Measurements from ENCODE around the gene SRPX2. TPM values are rescaled to one million over a fixed set of nuclear protein-coding genes. Genes with fewer than 3 reads are reported as not detected.

Gene SRPX2
- total and polyA plus RNA-seq, 2 experiments from 2014 or later = 36.7 to 40.3 TPM

GRCh38 chrX:100623001-100623400 is 21.0 kb upstream of the SRPX2 start:
- Histone ChIP-seq H3K27me3 (replicated peaks; ENCODE audit: insufficient read depth) (no peaks in the 10 kb centered on the region), H3K4me3 (no peak overlapping the region)
- 25 to 27% methylated on average over 4 of the region's 4 CpGs for WGBS, 2 experiments (ENCODE audit: low coverage in 1 of 2, low lambda C conversion rate in 2 of 2, missing lambda C conversion rate in 2 of 2)

GRCh38 chrX:100625985-100626491 is 18.0 kb upstream of the SRPX2 start:
- no peak for DNase-seq
- H3K9me3 ChIP-seq (ENCODE audit: low read depth) = no peaks in the 10 kb centered on the region
- no peak overlapping the region for H3K9ac ChIP-seq
- H3K27me3 ChIP-seq (replicated peaks; ENCODE audit: insufficient read depth) = no peaks in the 10 kb centered on the region
- no peak overlapping the region for H3K4me3 ChIP-seq
- in situ Hi-C loops (cut with MboI) = no loop called here
- WGBS, 2 experiments (ENCODE audit: low coverage in 1 of 2, low lambda C conversion rate in 2 of 2, missing lambda C conversion rate in 2 of 2) = 62 to 66% methylated on average over 5 of the region's 5 CpGs
- H3K79me2 ChIP-seq (ENCODE audit: insufficient read depth) = no peaks in the 10 kb centered on the region
- H3K4me1 ChIP-seq (ENCODE audit: insufficient read depth) = no peaks in the 10 kb centered on the region
- H2AFZ ChIP-seq = no peak overlapping the region
- H3K4me2 ChIP-seq (ENCODE audit: unreplicated experiment) = no peak overlapping the region
- no peaks in the 10 kb centered on the region for H4K20me1 ChIP-seq (ENCODE audit: insufficient read depth)
- no peaks in the 10 kb centered on the region for H3F3A ChIP-seq (ENCODE audit: insufficient read depth)
- H3K9me2 ChIP-seq (ENCODE audit: insufficient read depth) = no peaks in the 10 kb centered on the region
- no peak for TF ChIP-seq EZH2 (IDR thresholded peaks at IDR 0.05; ENCODE audit: insufficient read depth, poor library complexity, severe bottlenecking)
- TF ChIP-seq EZH2phosphoT487 (IDR thresholded peaks at IDR 0.05; ENCODE audit: insufficient read depth, low read depth) = no peak
- H3K27ac ChIP-seq = no peak overlapping the region
- H3K36me3 ChIP-seq (ENCODE audit: low read depth) = no peaks in the 10 kb centered on the region

More at GRCh38 chrX:100623001-100623400, 21.0 kb upstream of the SRPX2 start:
- Histone ChIP-seq H3K9ac (no peak overlapping the region), H3K4me1 (ENCODE audit: insufficient read depth) (no peaks in the 10 kb centered on the region), H3K27ac (no peak overlapping the region), H3K36me3 (ENCODE audit: low read depth) (no peaks in the 10 kb centered on the region), H3F3A (ENCODE audit: insufficient read depth) (no peaks in the 10 kb centered on the region), H4K20me1 (ENCODE audit: insufficient read depth) (no peaks in the 10 kb centered on the region), H3K9me3 (ENCODE audit: low read depth) (no peaks in the 10 kb centered on the region), H3K9me2 (ENCODE audit: insufficient read depth) (no peaks in the 10 kb centered on the region), H3K79me2 (ENCODE audit: insufficient read depth) (no peaks in the 10 kb centered on the region), H3K4me2 (ENCODE audit: unreplicated experiment) (no peak overlapping the region), H2AFZ (no peak overlapping the region)
- in situ Hi-C loops (cut with MboI) = no loop called here
- TF ChIP-seq EZH2 (IDR thresholded peaks at IDR 0.05; ENCODE audit: insufficient read depth, poor library complexity, severe bottlenecking) = no peak
- no peak for TF ChIP-seq EZH2phosphoT487 (IDR thresholded peaks at IDR 0.05; ENCODE audit: insufficient read depth, low read depth)
- no peak for DNase-seq

DNA sequence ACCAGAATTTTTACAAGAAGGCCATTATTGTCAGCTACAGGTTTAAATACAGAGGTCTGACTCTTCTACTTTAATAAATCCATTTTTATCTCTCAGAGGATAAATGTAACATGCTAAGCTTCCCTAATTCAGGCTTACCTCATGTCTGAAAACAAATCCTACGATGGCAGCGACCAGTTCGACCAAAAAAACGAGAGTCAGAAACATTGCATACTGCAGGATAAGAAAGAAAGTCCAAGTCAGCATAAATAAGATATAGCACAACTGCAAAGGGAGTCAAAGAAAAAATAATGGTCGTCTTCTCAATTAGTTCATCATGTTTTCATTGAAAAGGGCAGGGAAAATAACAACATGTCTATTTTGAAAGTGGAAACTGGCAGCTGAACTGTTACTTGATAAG is 9.0 kb upstream of the SRPX2 start:
- 94 to 95% methylated on average over 5 of the region's 5 CpGs for WGBS, 2 experiments (ENCODE audit: low coverage in 1 of 2, low lambda C conversion rate in 2 of 2, missing lambda C conversion rate in 2 of 2)
- Histone ChIP-seq H2AFZ (no peak overlapping the region), H3K79me2 (ENCODE audit: insufficient read depth) (no peaks in the 10 kb centered on the region), H3K4me1 (ENCODE audit: insufficient read depth) (no peaks in the 10 kb centered on the region; the same call in 1 of the 2 replicates), H3F3A (ENCODE audit: insufficient read depth) (no peaks in the 10 kb centered on the region), H3K9ac (no peak overlapping the region), H3K36me3 (ENCODE audit: low read depth) (no peaks in the 10 kb centered on the region), H3K27ac (no peak overlapping the region), H3K27me3 (replicated peaks; ENCODE audit: insufficient read depth) (no peaks in the 10 kb centered on the region), H3K9me3 (ENCODE audit: low read depth) (no peaks in the 10 kb centered on the region), H3K4me2 (ENCODE audit: unreplicated experiment) (no peak overlapping the region), H3K4me3 (no peak overlapping the region), H3K9me2 (ENCODE audit: insufficient read depth) (no peaks in the 10 kb centered on the region), H4K20me1 (ENCODE audit: insufficient read depth) (no peaks in the 10 kb centered on the region)
- in situ Hi-C loops (cut with MboI) = no loop called here
- DNase-seq = no peak
- TF ChIP-seq EZH2phosphoT487 (IDR thresholded peaks at IDR 0.05; ENCODE audit: insufficient read depth, low read depth) (no peak), EZH2 (IDR thresholded peaks at IDR 0.05; ENCODE audit: insufficient read depth, poor library complexity, severe bottlenecking) (no peak)

DNA sequence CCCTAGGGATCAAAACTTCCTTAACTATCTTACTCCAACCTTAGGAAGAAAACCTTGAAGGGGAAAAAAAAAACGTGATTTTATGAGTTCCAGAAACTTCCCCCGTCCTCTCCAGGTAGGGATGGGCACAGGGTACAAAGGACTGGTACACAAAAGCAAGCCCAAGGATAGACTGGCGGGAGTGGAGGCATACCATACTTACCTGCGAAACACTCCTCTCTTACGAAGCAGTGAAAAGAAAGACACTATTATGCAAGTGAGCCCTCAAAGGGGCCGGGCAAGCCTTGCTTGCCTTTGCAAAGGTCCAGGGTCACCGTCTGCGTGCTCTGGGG is 8.0 kb upstream of the SRPX2 start:
- H2AFZ ChIP-seq = peak overlapping the region; percentile 96
- H3K27me3 ChIP-seq (replicated peaks; ENCODE audit: insufficient read depth) = no peaks in the 10 kb centered on the region
- H3K4me2 ChIP-seq (ENCODE audit: unreplicated experiment) = peak overlapping the region; percentile 80
- peak overlapping the region; percentile 94 for H3K9ac ChIP-seq
- no peaks in the 10 kb centered on the region for H3K36me3 ChIP-seq (ENCODE audit: low read depth)
- no peak overlapping the region for H3K27ac ChIP-seq
- 15 to 19% methylated on average over 5 to 8 of the region's 8 CpGs for WGBS, 2 experiments (ENCODE audit: low coverage in 1 of 2, low lambda C conversion rate in 2 of 2, missing lambda C conversion rate in 2 of 2)
- in situ Hi-C loops (cut with MboI) = no loop called here
- no peaks in the 10 kb centered on the region for H4K20me1 ChIP-seq (ENCODE audit: insufficient read depth)
- peak overlapping the region; percentile 93 for H3K4me3 ChIP-seq
- no peaks in the 10 kb centered on the region for H3K9me3 ChIP-seq (ENCODE audit: low read depth)
- H3K4me1 ChIP-seq (ENCODE audit: insufficient read depth) = no peaks in the 10 kb centered on the region; the same call in 1 of the 2 replicates
- no peak for DNase-seq
- no peak for TF ChIP-seq EZH2 (IDR thresholded peaks at IDR 0.05; ENCODE audit: insufficient read depth, poor library complexity, severe bottlenecking)
- TF ChIP-seq EZH2phosphoT487 (IDR thresholded peaks at IDR 0.05; ENCODE audit: insufficient read depth, low read depth) = no peak
- no peaks in the 10 kb centered on the region for H3K9me2 ChIP-seq (ENCODE audit: insufficient read depth)
- H3F3A ChIP-seq (ENCODE audit: insufficient read depth) = no peaks in the 10 kb centered on the region
- H3K79me2 ChIP-seq (ENCODE audit: insufficient read depth) = no peaks in the 10 kb centered on the region
